Measurements from ENCODE around the gene MCTP1.
"Not testable (repeated sequence)": the region's sequence is repeated elsewhere in the genome, so short reads cannot be mapped to it uniquely, and the experiment has no call there.

MCTP1 gene

GRCh38 chr5:95009812-95010211, 275.1 kb downstream of the MCTP1 start:
- H3K4me3 ChIP-seq (ENCODE audit: low read depth, low read length), result no peak overlapping the region
- no peak for DNase-seq (ENCODE audit: low read depth)
- no peak for TF ChIP-seq CTCF (IDR thresholded peaks at IDR 0.05; ENCODE audit: insufficient read depth, low read depth, low read length, missing control alignments)

DNA sequence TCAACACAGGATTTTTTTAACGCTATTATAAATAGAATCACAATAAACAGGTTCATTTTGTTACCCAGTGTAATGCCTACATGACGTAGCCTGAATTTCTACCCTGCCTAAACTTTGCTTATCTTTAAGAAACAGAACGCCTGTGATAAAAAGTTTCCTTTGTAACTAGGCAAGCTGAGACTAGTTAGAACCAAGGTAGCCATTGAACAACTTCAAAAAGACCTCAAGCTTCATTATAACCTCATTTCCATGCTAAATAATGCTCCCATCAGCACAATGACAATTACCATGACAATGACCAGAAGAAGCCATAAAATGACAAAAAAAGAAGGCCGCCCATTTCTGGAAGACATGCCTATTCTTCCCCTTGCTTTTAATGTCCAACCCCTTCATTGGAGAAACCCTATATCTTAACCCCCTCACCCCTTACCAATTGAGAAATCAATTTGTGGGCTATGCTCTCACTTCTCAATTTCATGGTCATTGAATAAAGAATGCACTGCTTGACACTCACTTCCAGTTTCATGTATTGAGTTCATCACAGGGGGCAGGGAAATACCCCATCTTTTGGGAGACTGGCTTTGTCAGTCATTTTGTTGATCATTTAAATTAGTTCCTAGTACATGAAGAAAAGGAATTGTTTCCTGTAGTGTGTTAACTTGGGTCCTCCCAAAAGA, 276.8 kb downstream of the MCTP1 start:
- no peak for TF ChIP-seq CTCF (IDR thresholded peaks at IDR 0.05; ENCODE audit: insufficient read depth, low read depth, low read length, missing control alignments)
- peak; percentile 31 for DNase-seq (ENCODE audit: low read depth)

DNA sequence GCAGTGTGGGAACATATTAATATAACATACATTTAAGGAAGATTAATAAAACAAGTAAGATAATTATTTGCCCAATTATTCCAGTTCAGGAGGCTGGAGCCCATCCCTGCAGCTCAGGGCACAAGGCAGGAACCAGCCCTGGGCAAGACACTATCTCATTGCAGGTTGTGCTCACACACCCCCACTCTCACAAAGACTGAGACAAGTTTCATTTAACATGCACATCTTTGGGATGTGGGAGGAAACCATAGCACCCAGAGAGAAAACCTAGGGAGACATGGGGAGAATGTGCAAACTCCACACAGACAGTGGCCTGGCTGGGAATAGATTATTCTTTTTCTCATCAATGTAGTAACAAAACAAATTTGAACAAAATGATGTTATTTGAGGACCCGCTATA, 279.1 kb downstream of the MCTP1 start:
- no peak for TF ChIP-seq CTCF (IDR thresholded peaks at IDR 0.05; ENCODE audit: insufficient read depth, low read depth, low read length, missing control alignments)
- DNase-seq (ENCODE audit: low read depth), result no peak
- no peak overlapping the region for H3K4me3 ChIP-seq (ENCODE audit: low read depth, low read length)

More for the DNA sequence above, 276.8 kb downstream of the MCTP1 start:
- no peak overlapping the region for H3K4me3 ChIP-seq (ENCODE audit: low read depth, low read length)

- no peak for DNase-seq (ENCODE audit: low read depth)
- H3K4me3 ChIP-seq (ENCODE audit: low read depth, low read length), result no peak overlapping the region
- TF ChIP-seq CTCF (IDR thresholded peaks at IDR 0.05; ENCODE audit: insufficient read depth, low read depth, low read length, missing control alignments), result no peak
These were observed 286.2 kb downstream of the MCTP1 start for GRCh38 chr5:94998670-94999069.

GRCh38 chr5:94994537-94994936, 290.4 kb downstream of the MCTP1 start:
- not testable (repeated sequence) for DNase-seq (ENCODE audit: low read depth); H3K4me3 ChIP-seq (ENCODE audit: low read depth, low read length)

DNA sequence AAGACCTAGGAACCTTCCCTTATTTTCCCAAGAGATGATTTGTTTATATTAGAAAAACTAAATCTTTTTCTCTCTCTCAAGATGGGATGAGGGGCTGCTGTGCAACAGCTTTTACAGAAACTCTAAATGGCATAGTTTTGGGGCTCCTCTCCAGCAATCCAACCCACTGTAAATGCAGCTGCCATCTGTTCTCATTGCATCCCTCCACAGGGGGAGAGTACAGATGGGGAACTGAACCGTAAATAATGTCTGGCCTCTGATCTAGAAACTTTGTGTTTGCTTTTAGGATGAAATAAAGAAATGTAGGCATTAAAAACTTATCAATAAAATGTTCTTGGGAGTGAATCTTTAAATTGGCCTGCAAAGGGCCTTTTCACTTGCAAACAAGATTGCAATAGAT, 291.4 kb downstream of the MCTP1 start:
- DNase-seq (ENCODE audit: low read depth), result no peak
- no peak overlapping the region for H3K4me3 ChIP-seq (ENCODE audit: low read depth, low read length)
- TF ChIP-seq CTCF (IDR thresholded peaks at IDR 0.05; ENCODE audit: insufficient read depth, low read depth, low read length, missing control alignments), result no peak

GRCh38 chr5:94992325-94992724, 292.6 kb downstream of the MCTP1 start:
- DNase-seq (ENCODE audit: low read depth), result peak; percentile 9
- no peak for TF ChIP-seq CTCF (IDR thresholded peaks at IDR 0.05; ENCODE audit: insufficient read depth, low read depth, low read length, missing control alignments)
- no peak overlapping the region for H3K4me3 ChIP-seq (ENCODE audit: low read depth, low read length)
